Measurements from ENCODE around the gene SUGP2.

- TF ChIP-seq, protein P1, sequence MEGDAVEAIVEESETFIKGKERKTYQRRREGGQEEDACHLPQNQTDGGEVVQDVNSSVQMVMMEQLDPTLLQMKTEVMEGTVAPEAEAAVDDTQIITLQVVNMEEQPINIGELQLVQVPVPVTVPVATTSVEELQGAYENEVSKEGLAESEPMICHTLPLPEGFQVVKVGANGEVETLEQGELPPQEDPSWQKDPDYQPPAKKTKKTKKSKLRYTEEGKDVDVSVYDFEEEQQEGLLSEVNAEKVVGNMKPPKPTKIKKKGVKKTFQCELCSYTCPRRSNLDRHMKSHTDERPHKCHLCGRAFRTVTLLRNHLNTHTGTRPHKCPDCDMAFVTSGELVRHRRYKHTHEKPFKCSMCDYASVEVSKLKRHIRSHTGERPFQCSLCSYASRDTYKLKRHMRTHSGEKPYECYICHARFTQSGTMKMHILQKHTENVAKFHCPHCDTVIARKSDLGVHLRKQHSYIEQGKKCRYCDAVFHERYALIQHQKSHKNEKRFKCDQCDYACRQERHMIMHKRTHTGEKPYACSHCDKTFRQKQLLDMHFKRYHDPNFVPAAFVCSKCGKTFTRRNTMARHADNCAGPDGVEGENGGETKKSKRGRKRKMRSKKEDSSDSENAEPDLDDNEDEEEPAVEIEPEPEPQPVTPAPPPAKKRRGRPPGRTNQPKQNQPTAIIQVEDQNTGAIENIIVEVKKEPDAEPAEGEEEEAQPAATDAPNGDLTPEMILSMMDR (IDR thresholded peaks at IDR 0.05) = no peak
- TF ChIP-seq POLR2A (IDR thresholded peaks at IDR 0.05) = no peak
Measured at GRCh38 chr19:18985257-18985656, 48.1 kb downstream of the SUGP2 start.
